Heart right ventricle (tissue), 16 donors: ENCODE data around the gene SSBP2. TPM values are rescaled to one million over a fixed set of nuclear protein-coding genes. Genes with fewer than 3 reads are reported as not detected.
"Not testable (repeated sequence)": the region's sequence is repeated elsewhere in the genome, so short reads cannot be mapped to it uniquely, and the experiment has no call there.

Experiments
- ATAC-seq, 8 donors: fragments of 200-7000 bp; cut with Tn5 transposase; one replicate each; pipeline ENCODE4 v1.9.1; 2020; ENCODE audit warnings: mild to moderate bottlenecking in 8 of 8, moderate library complexity in 8 of 8, moderate number of reproducible peaks in 1 of 8
- DNase-seq, 2 donors: peaks; one replicate each; pipeline ENCODE4 v3.0.0-alpha.2; 2020
- H3K27ac ChIP-seq, 10 donors: fragments of 200-600 bp; sonication (generic) in 2 of 10; one replicate each; pipeline versions ENCODE4 v1.5.0 to v1.8.0; 2020 to 2022; ENCODE audit warnings: mild to moderate bottlenecking in 3 of 10
- H3K27me3 ChIP-seq, 7 donors: fragments of 200-600 bp; one replicate each; pipeline ENCODE4 v1.8.0; 2021 to 2022; ENCODE audit warnings: mild to moderate bottlenecking in 2 of 7
- H3K36me3 ChIP-seq, 9 donors: fragments of 200-600 bp; sonication (generic) in 1 of 9; one replicate each; pipeline versions ENCODE4 v1.5.0 to v1.8.0; 2020 to 2022; ENCODE audit warnings: mild to moderate bottlenecking in 2 of 9
- H3K4me1 ChIP-seq, 9 donors: fragments of 200-600 bp; sonication (generic) in 1 of 9; one replicate each; pipeline versions ENCODE4 v1.5.0 to v1.8.0; 2020 to 2022; ENCODE audit warnings: mild to moderate bottlenecking in 4 of 9
- H3K4me3 ChIP-seq, 10 donors: fragments of 200-600 bp; sonication (generic) in 2 of 10; one replicate each; pipeline versions ENCODE4 v1.5.0 to v1.8.0; 2020 to 2022; ENCODE audit warnings: mild to moderate bottlenecking in 7 of 10, moderate library complexity in 2 of 10
- H3K9me3 ChIP-seq, 11 donors: fragments of 200-600 bp in 10 of 11; sonication (generic) in 2 of 11; one replicate each; pipeline versions ENCODE4 v1.5.0 to v1.8.0; 2013 to 2022; ENCODE audit warnings: mild to moderate bottlenecking in 2 of 11, control low read depth in 1 of 11, moderate library complexity in 1 of 11
- CTCF ChIP-seq, 9 donors: fragments of 200-600 bp; sonication (generic) in 2 of 9; IDR thresholded peaks; one replicate each; pipeline versions ENCODE4 v1.5.0 to v1.8.0; 2021 to 2022; ENCODE audit warnings: antibody characterized with exemption in 9 of 9, mild to moderate bottlenecking in 5 of 9, moderate library complexity in 1 of 9
- WGBS, 2 donors: extraction: QIAGEN DNeasy Blood & Tissue Kit; methylation state at CpG; one replicate each; pipeline ENCODE4 v1.1.7; 2013; ENCODE audit warnings: inconsistent platforms in 1 of 2; 5-methylcytosine and 5-hydroxymethylcytosine counted together
- intact Hi-C, 10 donors: fragments of 100-400 bp; cut with DNase I; formaldehyde crosslinking; loops; one replicate each; pipeline versions ENCODE4 v1.11.1 to v1.14.2; 2022
- polyA plus RNA-seq, 2 donors: library from polyadenylated mRNA; stranded (reverse); fragments of 200-250 nt; gene quantifications; one replicate each; pipeline ENCODE4 v1.2.3, GENCODE V29; 2013
- total RNA-seq, 10 donors: library from RNA; stranded (reverse); fragmentation: NEBNext Ultra II Directional in 3 of 10; extraction: Animal tissue kit (Norgen Biotek cat#: 25700) in 3 of 10; gene quantifications; one replicate each; pipeline versions ENCODE4 v1.2.1 to v1.2.4, GENCODE V29; 2021 to 2023
- donor health status: Arrhythmogenic right ventricular cardiomyopathy.
- donor health status: ischemic (EF 13 %, LVEDD 7.1; RV severe dilation, severe dysfunction).
- donor health status: healthy with polysubstance abuse.
- donor health status: DM: no; HTN: yes; CAD: no.
- donor health status: DM: no; HTN: no; CAD: no.
- donor health status: ischemic (EF 25% LVEDD 6.9; RV normal size, moderate dysfunction).
- donor health status: ischemic (EF 25% LVEDD 5.7; RV mildly dilated, moderate dysfunction).
- donor health status: healthy.
- donor health status: DM: yes; HTN: yes; CAD: no.
- donor health status: Ischemic cardiomyopathy.
- donor health status: ischemic (EF 35%, LVEDD 5.7; RV mildly dilated, moderate dysfunction).
- donor health status: nonischemic (EF 11% LVEDD 7.7; RV severe dilation, severe dysfunction).
- donor health status: DM: yes; HTN: yes; CAD: no.
- donor health status: PGD.
- donor health status: ischemic (EF 29% LVEDD 5.4; RV normal size, mild dysfunction).
- donor health status: nonischemic (EF 23%, LVEDD 6.1; RV moderate dilation, normal function).

Gene SSBP2
- total and polyA plus RNA-seq, 12 donors = 24.2 to 85.9 (median 52.0) TPM

GRCh38 chr5:81719743-81720345, 31.1 kb downstream of the SSBP2 start:
- intact Hi-C loops = no loop called here
- DNase-seq (no peak), ATAC-seq (no peak)
- H3K4me3 ChIP-seq = no peak overlapping the region
- no peaks in the 10 kb centered on the region for H3K36me3 ChIP-seq
- H3K27ac ChIP-seq = peak overlapping the region in 1 of 10 donors; percentile 1
- no peaks in the 10 kb centered on the region for H3K9me3 ChIP-seq
- H3K27me3 ChIP-seq = no peaks in the 10 kb centered on the region
- 75 to 91% methylated on average over 1 of the region's 1 CpG for WGBS, 2 donors
- no peak for TF ChIP-seq CTCF (IDR thresholded peaks at IDR 0.05)
- peaks cover 0 to 80% (median 57%) of the 10 kb centered on the region in 9 donors for H3K4me1 ChIP-seq

- Histone ChIP-seq H3K4me1 (peaks cover 0 to 77% (median 49%) of the 10 kb centered on the region in 9 donors), H3K4me3 (no peak overlapping the region), H3K9me3 (no peaks in the 10 kb centered on the region), H3K27me3 (no peaks in the 10 kb centered on the region), H3K27ac (peak overlapping the region in 1 of 10 donors; percentile 3), H3K36me3 (no peaks in the 10 kb centered on the region)
- ATAC-seq = peak in 1 of 8 donors; percentile 29
- TF ChIP-seq CTCF (IDR thresholded peaks at IDR 0.05) = no peak
- intact Hi-C loops = no loop called here
- no peak for DNase-seq
- 23 to 30% methylated on average over 6 of the region's 6 CpGs for WGBS, 2 donors
Observed at GRCh38 chr5:81718300-81718699, 32.6 kb downstream of the SSBP2 start.

GRCh38 chr5:81717860-81718259, 33.0 kb downstream of the SSBP2 start:
- no peak overlapping the region for H3K27ac ChIP-seq
- H3K4me3 ChIP-seq = no peak overlapping the region
- DNase-seq (no peak), ATAC-seq (no peak)
- peaks cover 0 to 77% (median 44%) of the 10 kb centered on the region in 9 donors for H3K4me1 ChIP-seq
- H3K9me3 ChIP-seq = no peaks in the 10 kb centered on the region
- H3K36me3 ChIP-seq = no peaks in the 10 kb centered on the region
- WGBS, 2 donors = 82 to 87% methylated on average over 4 of the region's 4 CpGs
- TF ChIP-seq CTCF (IDR thresholded peaks at IDR 0.05) = no peak
- intact Hi-C loops = no loop called here
- H3K27me3 ChIP-seq = no peaks in the 10 kb centered on the region

GRCh38 chr5:81717226-81717625, 33.7 kb downstream of the SSBP2 start:
- intact Hi-C loops = no loop called here
- peaks cover 0 to 71% (median 38%) of the 10 kb centered on the region in 9 donors for H3K4me1 ChIP-seq

GRCh38 chr5:81714076-81714475, 36.8 kb downstream of the SSBP2 start:
- H3K4me1 ChIP-seq = peaks cover 0 to 54% (median 14%) of the 10 kb centered on the region in 9 donors
- not testable (repeated sequence) for DNase-seq

More at GRCh38 chr5:81717226-81717625, 33.7 kb downstream of the SSBP2 start:
- ATAC-seq (no peak), DNase-seq (no peak)
- no peaks in the 10 kb centered on the region for H3K27me3 ChIP-seq
- H3K27ac ChIP-seq = no peak overlapping the region
- no peaks in the 10 kb centered on the region for H3K36me3 ChIP-seq
- WGBS, 2 donors = 96% methylated on average over 1 of the region's 1 CpG
- no peak overlapping the region for H3K4me3 ChIP-seq
- no peaks in the 10 kb centered on the region for H3K9me3 ChIP-seq
- TF ChIP-seq CTCF (IDR thresholded peaks at IDR 0.05) = no peak

More at GRCh38 chr5:81714076-81714475, 36.8 kb downstream of the SSBP2 start:
- ATAC-seq, H3K4me3 ChIP-seq, H3K27ac ChIP-seq, H3K36me3 ChIP-seq, H3K27me3 ChIP-seq, intact Hi-C loops, H3K9me3 ChIP-seq: not testable (repeated sequence)
- WGBS, 2 donors = 70 to 79% methylated on average over 2 of the region's 2 CpGs
